ENCODE results near the gene SUMO4. TPM values are rescaled to one million over a fixed set of nuclear protein-coding genes. Genes with fewer than 3 reads are reported as not detected.

The SUMO4 gene
- total and polyA plus RNA-seq, 4 donors, result 0.83 to 3.3 (median 0.84) TPM; not detected in 1

GRCh38 chr6:149405823-149406765, 6.0 kb downstream of the SUMO4 start:
- TF ChIP-seq RAD21 (IDR thresholded peaks at IDR 0.05) (no peak), FOXA2 (IDR thresholded peaks at IDR 0.05) (no peak), ATF3 (IDR thresholded peaks at IDR 0.05) (peak; percentile 74)
- no peak for DNase-seq (ENCODE audit: low spot score)
- Histone ChIP-seq H3K4me3 (ENCODE audit: low read depth in 1 of 3, low read length in 3 of 3) (no peak overlapping the region), H3K9me3 (ENCODE audit: control insufficient read depth in 4 of 4, low read length in 3 of 4) (no peaks in the 10 kb centered on the region), H3K36me3 (ENCODE audit: control insufficient read depth in 4 of 4, insufficient read depth in 3 of 4, low read depth in 1 of 4, low read length in 3 of 4) (peaks cover 1 to 15% (median 11%) of the 10 kb centered on the region in 4 donors), H3K4me1 (ENCODE audit: control insufficient read depth in 4 of 4, insufficient read depth in 4 of 4, low read length in 3 of 4) (peaks cover 0 to 18% (median 0%) of the 10 kb centered on the region in 4 donors), H3K9ac (ENCODE audit: low read depth in 1 of 2, low read length in 2 of 2) (no peak overlapping the region), H3K27me3 (ENCODE audit: control insufficient read depth in 4 of 4, insufficient read depth in 4 of 4, low read length in 3 of 4) (no peaks in the 10 kb centered on the region), H3K27ac (ENCODE audit: low read depth in 1 of 2, low read length in 2 of 2) (peak overlapping the region in 1 of 2 donors; percentile 28)
- 70% methylated on average over 5 of the region's 5 CpGs for WGBS

GRCh38 chr6:149409617-149410016, 9.6 kb downstream of the SUMO4 start:
- peaks cover 0 to 12% (median 9%) of the 10 kb centered on the region in 4 donors for H3K36me3 ChIP-seq (ENCODE audit: control insufficient read depth in 4 of 4, insufficient read depth in 3 of 4, low read depth in 1 of 4, low read length in 3 of 4)
- no peak overlapping the region for H3K27ac ChIP-seq (ENCODE audit: low read depth in 1 of 2, low read length in 2 of 2)
- no peak for DNase-seq (ENCODE audit: low spot score)
- no peaks in the 10 kb centered on the region for H3K27me3 ChIP-seq (ENCODE audit: control insufficient read depth in 4 of 4, insufficient read depth in 4 of 4, low read length in 3 of 4)
- H3K9me3 ChIP-seq (ENCODE audit: control insufficient read depth in 4 of 4, low read length in 3 of 4), result no peaks in the 10 kb centered on the region
- peaks cover 0 to 19% (median 0%) of the 10 kb centered on the region in 4 donors for H3K4me1 ChIP-seq (ENCODE audit: control insufficient read depth in 4 of 4, insufficient read depth in 4 of 4, low read length in 3 of 4)
- 96% methylated on average over 3 of the region's 3 CpGs for WGBS
- no peak overlapping the region for H3K4me3 ChIP-seq (ENCODE audit: low read depth in 1 of 3, low read length in 3 of 3)
- TF ChIP-seq MAX (IDR thresholded peaks at IDR 0.05) (no peak), CTCF (IDR thresholded peaks at IDR 0.05; ENCODE audit: low read depth, low read length, missing input control) (no peak), ATF3 (IDR thresholded peaks at IDR 0.05) (no peak), HNF4G (IDR thresholded peaks at IDR 0.05) (no peak), NR2F2 (IDR thresholded peaks at IDR 0.05) (no peak), JUND (IDR thresholded peaks at IDR 0.05) (no peak), SP1 (IDR thresholded peaks at IDR 0.05) (no peak), REST (IDR thresholded peaks at IDR 0.05) (no peak)
- no peak overlapping the region for H3K9ac ChIP-seq (ENCODE audit: low read depth in 1 of 2, low read length in 2 of 2)
